Thymus (tissue), 11 donors: ENCODE results near the gene KLK12. TPM values are rescaled to one million over a fixed set of nuclear protein-coding genes. Genes with fewer than 3 reads are reported as not detected.

Experiments used
- DNase-seq, 9 donors: peaks; one replicate each; pipeline ENCODE4 v3.0.0-alpha.2; 2013; ENCODE audit warnings: low spot score in 9 of 9, low read depth in 6 of 9, missing footprints in 1 of 9
- H3K27ac ChIP-seq, 2 donors: one replicate each; pipeline ENCODE4 v1.5.1; 2013; ENCODE audit warnings: control low read depth in 1 of 2, low read depth in 1 of 2, low read length in 1 of 2, mild to moderate bottlenecking in 1 of 2, moderate library complexity in 1 of 2
- H3K27me3 ChIP-seq, 2 donors: one replicate each; pipeline ENCODE4 v1.5.1; 2013; ENCODE audit warnings: low read length in 1 of 2; ENCODE audit not compliant: control insufficient read depth in 2 of 2, insufficient read depth in 1 of 2
- H3K36me3 ChIP-seq, 2 donors: one replicate each; pipeline ENCODE4 v1.5.1; 2013; ENCODE audit warnings: low read length in 1 of 2, mild to moderate bottlenecking in 1 of 2, moderate library complexity in 1 of 2; ENCODE audit not compliant: control insufficient read depth in 2 of 2, insufficient read depth in 2 of 2
- H3K4me1 ChIP-seq, 2 donors: one replicate each; pipeline ENCODE4 v1.5.1; 2013; ENCODE audit warnings: low read length in 2 of 2; ENCODE audit not compliant: control insufficient read depth in 2 of 2, insufficient read depth in 2 of 2
- H3K4me3 ChIP-seq, 2 donors: one replicate each; pipeline ENCODE4 v1.5.1; 2013; ENCODE audit warnings: low read length in 2 of 2, control low read depth in 1 of 2, mild to moderate bottlenecking in 1 of 2
- H3K9me3 ChIP-seq, 2 donors: one replicate each; pipeline ENCODE4 v1.5.1; 2013; ENCODE audit warnings: low read length in 1 of 2, mild to moderate bottlenecking in 1 of 2; ENCODE audit not compliant: control insufficient read depth in 2 of 2, insufficient read depth in 1 of 2
- WGBS: extraction: QIAGEN DNeasy Blood & Tissue Kit; methylation state at CpG from one replicate; pipeline ENCODE4 v1.1.7; 2013; 5-methylcytosine and 5-hydroxymethylcytosine counted together
- polyA plus RNA-seq: library from polyadenylated mRNA; stranded (reverse); fragments of 200-250 nt; gene quantifications from one replicate; pipeline ENCODE4 v1.2.3, GENCODE V29; 2013
- total RNA-seq: library from RNA; stranded (reverse); fragments of 120-200 nt; gene quantifications from one replicate; pipeline ENCODE4 v1.2.4, GENCODE V29; 2013
- donor health status: healthy.

KLK12 gene
- total and polyA plus RNA-seq, 2 donors: 0.61 to 3.0 TPM

GRCh38 chr19:51023946-51024345 is 10.9 kb downstream of the KLK12 start:
- Histone ChIP-seq H3K9me3 (no peaks in the 10 kb centered on the region), H3K4me3 (no peak overlapping the region), H3K4me1 (no peaks in the 10 kb centered on the region), H3K27ac (no peak overlapping the region), H3K27me3 (peaks cover 15 to 38% of the 10 kb centered on the region in 2 donors), H3K36me3 (no peaks in the 10 kb centered on the region)
- 80% methylated on average over 11 of the region's 11 CpGs for WGBS
- DNase-seq: no peak

- Histone ChIP-seq H3K36me3 (no peaks in the 10 kb centered on the region), H3K4me1 (no peaks in the 10 kb centered on the region), H3K4me3 (no peak overlapping the region), H3K27ac (no peak overlapping the region), H3K9me3 (no peaks in the 10 kb centered on the region), H3K27me3 (peaks cover 19 to 50% of the 10 kb centered on the region in 2 donors)
- DNase-seq: no peak
- WGBS: 67% methylated on average over 14 of the region's 14 CpGs
Observed at GRCh38 chr19:51022526-51022925, 12.3 kb downstream of the KLK12 start.

- Histone ChIP-seq H3K9me3 (no peaks in the 10 kb centered on the region), H3K27me3 (peaks cover 30 to 58% of the 10 kb centered on the region in 2 donors), H3K4me1 (no peaks in the 10 kb centered on the region), H3K27ac (no peak overlapping the region), H3K36me3 (no peaks in the 10 kb centered on the region), H3K4me3 (no peak overlapping the region)
- WGBS: 43% methylated on average over 7 of the region's 7 CpGs
- DNase-seq: peak in 1 of 9 donors; percentile 13
Observed at GRCh38 chr19:51020988-51021651, 13.7 kb downstream of the KLK12 start.

GRCh38 chr19:51019544-51019925 is 15.3 kb downstream of the KLK12 start, which contains the start of gene KLK10:
KLK10 (minus strand) TSS chr19:51019709; CDS start chr19:51019130, 579 bp downstream.
- Histone ChIP-seq H3K4me3 (no peak within 1 kb of the TSS), H3K36me3 (no peaks in the 10 kb centered on the region), H3K9me3 (no peaks in the 10 kb centered on the region), H3K27ac (peak within 1 kb of the TSS in 1 of 2 donors; percentile 68), H3K4me1 (no peaks in the 10 kb centered on the region), H3K27me3 (peaks cover 30 to 64% of the 10 kb centered on the region in 2 donors)
- 9% methylated on average over 14 of the region's 14 CpGs for WGBS
- DNase-seq: no peak

- 4% methylated on average over 68 of the region's 68 CpGs for WGBS
- no peak overlapping the region for H3K4me3 ChIP-seq
- H3K27ac ChIP-seq: peak overlapping the region in 1 of 2 donors; percentile 68
- no peaks in the 10 kb centered on the region for H3K4me1 ChIP-seq
- H3K27me3 ChIP-seq: peaks cover 30 to 64% of the 10 kb centered on the region in 2 donors
- no peak for DNase-seq
- no peaks in the 10 kb centered on the region for H3K9me3 ChIP-seq
- H3K36me3 ChIP-seq: no peaks in the 10 kb centered on the region
Observed at GRCh38 chr19:51018745-51019543, 15.9 kb downstream of the KLK12 start.

GRCh38 chr19:51016798-51017683 is 17.8 kb downstream of the KLK12 start:
- no peak overlapping the region for H3K4me3 ChIP-seq

GRCh38 chr19:51015691-51016267 is 19.0 kb downstream of the KLK12 start:
- Histone ChIP-seq H3K4me1 (no peaks in the 10 kb centered on the region), H3K4me3 (no peak overlapping the region), H3K27ac (no peak overlapping the region), H3K27me3 (peaks cover 30 to 56% of the 10 kb centered on the region in 2 donors), H3K36me3 (no peaks in the 10 kb centered on the region), H3K9me3 (no peaks in the 10 kb centered on the region)
- WGBS: 89% methylated on average over 19 of the region's 19 CpGs
- no peak for DNase-seq

More at GRCh38 chr19:51016798-51017683, 17.8 kb downstream of the KLK12 start:
- Histone ChIP-seq H3K27me3 (peaks cover 30 to 58% of the 10 kb centered on the region in 2 donors), H3K36me3 (no peaks in the 10 kb centered on the region), H3K4me1 (no peaks in the 10 kb centered on the region), H3K27ac (no peak overlapping the region), H3K9me3 (no peaks in the 10 kb centered on the region)
- DNase-seq: peak in 2 of 9 donors; percentile 6 to 30
- 4% methylated on average over 68 of the region's 68 CpGs for WGBS

- DNase-seq: no peak
- Histone ChIP-seq H3K9me3 (no peaks in the 10 kb centered on the region), H3K27ac (no peak overlapping the region), H3K36me3 (no peaks in the 10 kb centered on the region), H3K4me3 (no peak overlapping the region), H3K27me3 (peaks cover 18 to 41% of the 10 kb centered on the region in 2 donors), H3K4me1 (no peaks in the 10 kb centered on the region)
- WGBS: 90% methylated on average over 6 of the region's 6 CpGs
Observed at GRCh38 chr19:51014242-51014641, 20.6 kb downstream of the KLK12 start.
